BJ (cell line): Measurements from ENCODE around the gene TFAP2A. TPM values are rescaled to one million over a fixed set of nuclear protein-coding genes. Genes with fewer than 3 reads are reported as not detected.

Experiments
- CTCF ChIA-PET: fragments of 350-600 bp; formaldehyde crosslinking; extraction: SDS; loops from one replicate; lab custom pipeline; 2021; ENCODE audit warnings: antibody characterized with exemption, inconsistent platforms; lab: Yijun Ruan, JAX
- POLR2A ChIA-PET: fragments of 300-600 bp; sonication (Branson Sonifier 250); formaldehyde crosslinking; extraction: SDS; loops from one replicate; lab custom pipeline; 2021; ENCODE audit warnings: antibody characterized with exemption; lab: Charles Lee
- DNase-seq: peaks from one replicate; pipeline ENCODE4 v3.0.0-alpha.2; 2011; ENCODE audit warnings: low read depth
- H3K27me3 ChIP-seq: 2 replicates; pipeline ENCODE4 v1.6.0; 2011; ENCODE audit warnings: low read length; ENCODE audit not compliant: control insufficient read depth, insufficient read depth
- H3K36me3 ChIP-seq: 2 replicates; pipeline ENCODE4 v1.5.1; 2011; ENCODE audit warnings: low read length; ENCODE audit not compliant: control insufficient read depth, insufficient read depth
- H3K4me3 ChIP-seq: 2 replicates; pipeline ENCODE4 v1.5.1; 2011; ENCODE audit warnings: low read depth, mild to moderate bottlenecking, control low read depth, low read length
- polyA plus RNA-seq: library from polyadenylated mRNA; depleted of rRNA; stranded (reverse); fragments of >200 nt; gene quantifications from 2 replicates; pipeline ENCODE4 v1.2.3, GENCODE V29; 2011
- TF ChIP-seq, protein P1 (sequence below): IDR thresholded peaks from 2 replicates; pipeline ENCODE4 v1.5.1; 2011; ENCODE audit warnings: low read depth, mild to moderate bottlenecking, control low read depth, inconsistent platforms, low read length, moderate library complexity; ENCODE audit not compliant: insufficient read depth

The TFAP2A gene
- polyA plus RNA-seq, 1 experiment = 14.0 TPM

- ChIA-PET POLR2A (no interaction called here), CTCF (interaction anchor here (0.5 kb wide), 1 partner anchor 68 kb away, joined by 3 read pairs; no protein-coding TSS in a partner anchor)
- DNase-seq = no peak
- TF ChIP-seq, protein P1, sequence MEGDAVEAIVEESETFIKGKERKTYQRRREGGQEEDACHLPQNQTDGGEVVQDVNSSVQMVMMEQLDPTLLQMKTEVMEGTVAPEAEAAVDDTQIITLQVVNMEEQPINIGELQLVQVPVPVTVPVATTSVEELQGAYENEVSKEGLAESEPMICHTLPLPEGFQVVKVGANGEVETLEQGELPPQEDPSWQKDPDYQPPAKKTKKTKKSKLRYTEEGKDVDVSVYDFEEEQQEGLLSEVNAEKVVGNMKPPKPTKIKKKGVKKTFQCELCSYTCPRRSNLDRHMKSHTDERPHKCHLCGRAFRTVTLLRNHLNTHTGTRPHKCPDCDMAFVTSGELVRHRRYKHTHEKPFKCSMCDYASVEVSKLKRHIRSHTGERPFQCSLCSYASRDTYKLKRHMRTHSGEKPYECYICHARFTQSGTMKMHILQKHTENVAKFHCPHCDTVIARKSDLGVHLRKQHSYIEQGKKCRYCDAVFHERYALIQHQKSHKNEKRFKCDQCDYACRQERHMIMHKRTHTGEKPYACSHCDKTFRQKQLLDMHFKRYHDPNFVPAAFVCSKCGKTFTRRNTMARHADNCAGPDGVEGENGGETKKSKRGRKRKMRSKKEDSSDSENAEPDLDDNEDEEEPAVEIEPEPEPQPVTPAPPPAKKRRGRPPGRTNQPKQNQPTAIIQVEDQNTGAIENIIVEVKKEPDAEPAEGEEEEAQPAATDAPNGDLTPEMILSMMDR = no peak
- H3K4me3 ChIP-seq = no peak overlapping the region
- H3K27me3 ChIP-seq = no peaks in the 10 kb centered on the region
- H3K36me3 ChIP-seq = no peaks in the 10 kb centered on the region
These were observed 30.0 kb downstream of the TFAP2A start for GRCh38 chr6:10384610-10385523.

DNA sequence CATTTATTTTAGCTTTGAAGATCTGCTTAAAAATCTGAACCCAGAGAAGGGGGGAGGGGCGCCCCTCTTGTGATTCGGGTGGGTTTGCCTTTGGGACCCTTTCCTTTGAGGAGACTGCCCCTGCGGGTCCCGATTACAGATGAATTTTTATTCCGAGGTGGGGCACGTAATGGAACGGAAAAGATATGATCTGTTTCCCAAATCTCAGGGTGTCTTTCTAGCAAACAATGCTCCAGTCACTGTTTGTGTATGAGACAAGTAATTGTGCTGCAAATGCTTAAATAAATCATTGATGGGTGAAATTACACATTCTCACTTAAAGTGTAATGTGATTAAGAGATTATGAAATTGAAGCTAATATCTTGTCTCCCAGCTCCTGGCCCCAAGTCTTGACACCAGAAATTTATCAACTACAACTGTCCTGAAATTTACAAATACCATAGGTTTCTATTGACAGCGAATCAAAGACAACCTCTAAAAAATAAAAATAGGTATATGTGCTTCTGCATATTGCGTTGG is 30.7 kb downstream of the TFAP2A start:
- DNase-seq = no peak
- H3K27me3 ChIP-seq = no peaks in the 10 kb centered on the region
- H3K36me3 ChIP-seq = no peaks in the 10 kb centered on the region
- no peak overlapping the region for H3K4me3 ChIP-seq
- TF ChIP-seq, protein P1 = no peak
- ChIA-PET CTCF (no interaction called here), POLR2A (interaction anchor here (0.7 kb wide), 1 partner anchor 25 kb away, joined by 3 read pairs; no protein-coding TSS in a partner anchor)

DNA sequence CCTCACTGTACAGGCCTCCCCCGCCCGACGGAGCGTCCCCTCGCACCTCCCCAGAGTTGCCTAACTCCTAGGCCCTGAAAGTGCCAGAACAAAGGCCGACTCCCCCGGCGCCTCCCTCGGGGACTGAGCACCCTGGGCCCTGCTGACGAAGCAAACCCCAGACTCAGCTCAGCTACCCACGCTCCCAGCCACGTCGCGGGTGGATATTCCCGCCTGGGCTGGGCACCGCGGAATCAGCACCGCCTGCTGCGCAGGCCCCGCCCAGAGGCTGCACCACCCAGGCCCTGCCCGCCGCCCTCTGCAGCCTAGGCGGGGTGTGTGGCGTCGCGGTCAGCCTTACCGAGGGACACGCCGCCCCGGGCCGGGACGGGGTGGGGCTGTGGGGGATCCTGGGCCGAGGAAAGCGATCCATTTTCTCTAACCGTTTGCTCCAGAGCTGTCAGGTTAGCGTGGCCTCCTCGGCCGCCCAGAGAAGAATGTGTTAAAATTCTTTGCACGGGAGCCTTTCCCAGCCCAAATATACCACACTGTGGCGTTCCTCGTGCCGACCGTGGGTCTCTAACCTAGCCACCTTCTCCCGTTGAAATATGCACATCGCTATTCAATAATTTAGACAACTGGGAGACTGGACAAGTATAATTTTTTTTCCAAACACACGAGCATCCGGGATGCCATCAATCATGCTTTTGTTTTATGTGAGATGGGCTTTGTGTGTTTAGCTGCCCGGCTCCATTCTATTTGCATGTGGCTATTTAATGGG is 31.4 kb downstream of the TFAP2A start:
- Histone ChIP-seq H3K36me3 (no peaks in the 10 kb centered on the region), H3K27me3 (no peaks in the 10 kb centered on the region), H3K4me3 (peak overlapping the region; percentile 31)
- ChIA-PET CTCF (no interaction called here), POLR2A (interaction anchor here (0.7 kb wide), 1 partner anchor 25 kb away, joined by 3 read pairs; no protein-coding TSS in a partner anchor)
- DNase-seq = no peak
- TF ChIP-seq, protein P1 = 0 out of 2 replicates have a peak, but pooled peaks have one; percentile 3

DNA sequence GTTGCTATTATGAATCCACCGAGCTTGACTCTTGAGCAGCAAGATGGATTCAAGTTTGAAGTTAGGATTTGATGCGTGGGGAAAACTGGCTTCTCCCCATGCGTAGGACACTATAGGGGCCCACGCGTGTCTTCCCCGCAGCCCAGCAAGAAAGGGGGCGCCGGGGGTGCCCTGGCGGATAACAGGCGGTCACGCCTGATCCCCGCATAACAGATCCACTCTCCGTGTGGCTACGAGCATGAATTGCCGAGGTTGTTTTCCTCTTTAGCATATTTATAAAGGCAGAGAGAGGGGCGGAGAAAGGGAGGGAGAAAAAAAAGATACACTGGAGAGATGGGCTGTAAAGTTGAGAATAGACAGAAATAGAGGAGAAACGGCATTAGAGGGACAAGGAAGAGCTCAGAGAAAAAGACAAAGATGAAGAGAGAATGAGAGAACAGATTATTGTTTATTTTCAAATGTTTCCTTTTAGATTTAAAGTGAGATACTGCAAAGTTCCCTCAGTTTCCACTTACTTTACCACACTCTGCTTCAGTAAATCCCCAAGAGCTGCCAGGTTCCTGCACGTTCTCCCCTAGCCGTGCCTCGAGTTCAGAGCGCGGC is 32.0 kb downstream of the TFAP2A start:
- no peaks in the 10 kb centered on the region for H3K36me3 ChIP-seq
- ChIA-PET POLR2A (no interaction called here), CTCF (no interaction called here)
- H3K4me3 ChIP-seq = no peak overlapping the region
- DNase-seq = no peak
- no peaks in the 10 kb centered on the region for H3K27me3 ChIP-seq
- TF ChIP-seq, protein P1 = no peak
